IPS-18c (cell line): Measurements from ENCODE around the gene AXIN1.
"Not testable (repeated sequence)": the region's sequence is repeated elsewhere in the genome, so short reads cannot be mapped to it uniquely, and the experiment has no call there.

Experiments used
- H3K4me3 ChIP-seq: 2 replicates; pipeline ENCODE4 v1.7.0; 2013; ENCODE audit warnings: low read depth, mild to moderate bottlenecking, low read length, moderate library complexity; ENCODE audit not compliant: insufficient read depth
- H3K9me3 ChIP-seq: one replicate; pipeline ENCODE4 v1.6.1; 2013; ENCODE audit warnings: mild to moderate bottlenecking, low read length, moderate library complexity; ENCODE audit not compliant: control insufficient read depth, insufficient read depth

AXIN1 gene, protein sequence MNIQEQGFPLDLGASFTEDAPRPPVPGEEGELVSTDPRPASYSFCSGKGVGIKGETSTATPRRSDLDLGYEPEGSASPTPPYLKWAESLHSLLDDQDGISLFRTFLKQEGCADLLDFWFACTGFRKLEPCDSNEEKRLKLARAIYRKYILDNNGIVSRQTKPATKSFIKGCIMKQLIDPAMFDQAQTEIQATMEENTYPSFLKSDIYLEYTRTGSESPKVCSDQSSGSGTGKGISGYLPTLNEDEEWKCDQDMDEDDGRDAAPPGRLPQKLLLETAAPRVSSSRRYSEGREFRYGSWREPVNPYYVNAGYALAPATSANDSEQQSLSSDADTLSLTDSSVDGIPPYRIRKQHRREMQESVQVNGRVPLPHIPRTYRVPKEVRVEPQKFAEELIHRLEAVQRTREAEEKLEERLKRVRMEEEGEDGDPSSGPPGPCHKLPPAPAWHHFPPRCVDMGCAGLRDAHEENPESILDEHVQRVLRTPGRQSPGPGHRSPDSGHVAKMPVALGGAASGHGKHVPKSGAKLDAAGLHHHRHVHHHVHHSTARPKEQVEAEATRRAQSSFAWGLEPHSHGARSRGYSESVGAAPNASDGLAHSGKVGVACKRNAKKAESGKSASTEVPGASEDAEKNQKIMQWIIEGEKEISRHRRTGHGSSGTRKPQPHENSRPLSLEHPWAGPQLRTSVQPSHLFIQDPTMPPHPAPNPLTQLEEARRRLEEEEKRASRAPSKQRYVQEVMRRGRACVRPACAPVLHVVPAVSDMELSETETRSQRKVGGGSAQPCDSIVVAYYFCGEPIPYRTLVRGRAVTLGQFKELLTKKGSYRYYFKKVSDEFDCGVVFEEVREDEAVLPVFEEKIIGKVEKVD

DNA sequence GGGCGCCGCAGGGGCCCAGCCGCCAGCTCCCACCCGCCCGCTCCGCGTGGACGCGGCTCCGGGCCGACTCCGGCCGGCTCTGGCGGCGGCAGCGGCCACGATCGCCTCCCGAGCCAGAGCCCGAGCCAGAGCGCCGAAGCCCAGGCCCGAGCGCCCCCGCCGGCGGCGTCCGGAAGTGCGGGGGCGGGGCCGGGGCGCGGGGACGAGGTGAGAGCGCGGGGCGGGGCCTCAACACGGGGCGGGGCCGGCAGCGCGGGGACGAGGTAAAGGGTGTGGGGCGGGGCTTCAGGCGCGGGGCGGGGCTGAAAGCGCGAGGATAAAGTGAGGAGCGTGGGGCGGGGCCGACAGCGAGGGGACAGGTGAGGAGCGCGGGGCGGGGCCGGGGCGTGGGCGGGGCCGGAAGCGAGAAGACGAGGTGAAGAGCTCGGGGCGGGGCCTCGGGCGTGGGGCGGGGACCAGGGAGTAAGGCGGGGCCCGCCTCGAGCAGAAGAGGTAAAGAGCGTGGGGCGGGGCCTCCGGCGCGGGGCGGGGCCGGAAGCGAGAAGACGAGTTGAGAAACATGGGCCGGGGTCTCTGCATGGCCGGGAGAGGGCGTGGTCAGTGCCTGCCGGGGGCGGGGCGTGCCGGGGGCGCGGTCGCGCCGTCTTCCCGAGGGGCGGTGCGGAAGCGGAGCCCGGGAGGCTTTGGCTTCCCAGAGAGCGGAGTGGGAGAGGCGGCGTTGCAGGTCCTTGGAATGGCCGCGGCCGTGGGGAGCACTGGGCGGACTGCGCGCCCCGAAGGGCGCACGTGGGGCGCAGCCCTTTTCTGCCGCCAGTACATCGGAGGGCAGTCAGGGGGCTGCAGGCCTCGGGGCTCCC is at the start of gene AXIN1:
Gene AXIN1 (minus strand): TSS at position 177 of the 857 bp plus-strand sequence. CDS start 5,698 bp downstream, outside the sequence.
- H3K9me3 ChIP-seq, result no peaks in the 10 kb centered on the region
- peak within 1 kb of the TSS; percentile 69 for H3K4me3 ChIP-seq

DNA sequence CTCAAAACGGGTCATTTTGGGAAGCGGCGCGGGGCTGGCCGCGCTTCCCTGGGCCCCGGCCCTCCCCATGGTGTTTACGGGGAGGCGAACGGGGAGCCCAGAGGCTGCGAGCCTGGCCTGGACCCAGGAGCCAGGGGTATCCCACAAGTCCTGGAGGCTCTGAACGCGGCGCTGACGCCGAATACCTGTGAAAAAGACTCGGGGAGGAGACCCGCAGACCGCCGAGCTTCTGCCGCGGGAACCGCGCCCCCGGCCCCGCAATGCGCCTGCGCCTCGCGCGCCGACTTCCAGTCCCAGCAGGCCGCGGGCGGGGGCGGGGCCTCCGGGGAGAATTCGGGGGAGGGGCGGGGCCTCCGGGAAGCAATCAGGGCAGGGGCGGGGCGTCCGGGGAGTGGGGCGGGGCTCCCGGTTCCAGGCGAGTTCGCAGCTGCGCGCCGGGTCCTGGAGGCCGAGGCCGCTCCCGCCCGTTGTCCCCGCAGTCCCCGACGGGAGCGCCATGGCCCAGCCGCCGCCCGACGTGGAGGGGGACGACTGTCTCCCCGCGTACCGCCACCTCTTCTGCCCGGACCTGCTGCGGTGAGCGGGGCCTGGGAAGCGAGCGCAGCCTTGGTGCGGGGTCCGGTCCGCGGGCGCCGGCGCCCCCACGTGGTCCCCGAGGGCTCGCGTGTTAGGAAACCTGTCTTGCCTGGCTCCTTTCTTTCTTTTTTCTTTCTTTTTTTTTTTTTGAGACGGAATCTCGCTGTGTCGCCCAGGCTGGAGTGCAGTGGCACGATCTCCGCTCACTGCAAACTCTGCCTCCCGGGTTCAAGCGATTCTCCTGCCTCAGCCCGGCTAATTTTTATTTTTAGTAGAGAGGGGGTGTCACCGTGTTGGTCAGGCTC is 49.2 kb upstream of the AXIN1 start, which contains the start of gene DECR2:
Gene DECR2 (plus strand): TSS at position 418 of the 881 bp plus-strand sequence. CDS start 79 bp downstream, at position 497.
- H3K9me3 ChIP-seq, result no peaks in the 10 kb centered on the region
- H3K4me3 ChIP-seq, result peak within 1 kb of the TSS; percentile 85

DNA sequence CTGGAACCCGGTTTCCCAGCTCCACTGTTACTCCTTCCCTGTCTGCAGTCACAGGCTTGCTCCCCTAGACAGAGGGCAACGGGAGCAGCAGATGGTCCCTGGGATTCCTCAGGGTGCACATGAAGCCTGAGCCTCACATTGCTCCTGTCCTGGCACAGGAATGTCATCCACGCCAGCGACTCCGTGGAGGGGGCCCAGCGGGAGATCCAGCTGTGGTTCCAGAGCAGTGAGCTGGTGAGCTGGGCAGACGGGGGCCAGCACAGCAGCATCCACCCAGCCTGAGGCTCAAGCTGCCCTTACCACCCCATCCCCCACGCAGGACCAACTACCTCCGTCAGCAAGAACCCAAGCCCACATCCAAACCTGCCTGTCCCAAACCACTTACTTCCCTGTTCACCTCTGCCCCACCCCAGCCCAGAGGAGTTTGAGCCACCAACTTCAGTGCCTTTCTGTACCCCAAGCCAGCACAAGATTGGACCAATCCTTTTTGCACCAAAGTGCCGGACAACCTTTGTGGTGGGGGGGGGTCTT is 47.6 kb upstream of the AXIN1 start:
- Histone ChIP-seq H3K9me3 (no peaks in the 10 kb centered on the region), H3K4me3 (0 out of 2 replicates have a peak overlapping the region, but pooled peaks have one; percentile 9)

DNA sequence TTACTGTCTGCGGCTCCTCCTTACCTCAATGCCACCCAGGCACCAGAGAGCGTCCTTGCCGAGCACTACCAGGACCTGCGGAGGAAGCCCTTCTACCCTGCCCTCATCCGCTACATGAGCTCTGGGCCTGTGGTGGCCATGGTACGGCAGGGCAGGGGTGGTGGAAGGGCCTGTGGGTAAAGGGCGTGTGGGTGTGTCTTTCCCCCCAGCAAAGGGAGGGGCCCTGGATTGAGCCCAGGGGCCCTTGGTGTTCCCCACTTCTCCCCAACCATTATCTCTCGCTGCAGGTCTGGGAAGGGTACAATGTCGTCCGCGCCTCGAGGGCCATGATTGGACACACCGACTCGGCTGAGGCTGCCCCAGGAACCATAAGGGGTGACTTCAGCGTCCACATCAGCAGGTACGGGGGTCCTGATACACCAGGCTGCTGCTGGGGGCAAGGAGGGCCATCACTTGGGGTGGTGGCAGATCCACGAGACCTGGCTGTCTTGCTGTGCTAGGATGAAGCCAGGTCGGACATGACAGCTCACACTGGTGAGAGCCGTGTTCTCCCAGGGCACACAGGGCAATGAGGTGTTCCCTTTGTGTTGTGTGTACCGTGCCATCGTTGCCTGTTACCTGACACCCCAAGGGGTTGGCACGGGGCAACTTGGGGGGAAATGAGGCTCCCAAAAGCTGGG is 47.0 kb upstream of the AXIN1 start:
- Histone ChIP-seq H3K9me3 (no peaks in the 10 kb centered on the region), H3K4me3 (no peak overlapping the region)

DNA sequence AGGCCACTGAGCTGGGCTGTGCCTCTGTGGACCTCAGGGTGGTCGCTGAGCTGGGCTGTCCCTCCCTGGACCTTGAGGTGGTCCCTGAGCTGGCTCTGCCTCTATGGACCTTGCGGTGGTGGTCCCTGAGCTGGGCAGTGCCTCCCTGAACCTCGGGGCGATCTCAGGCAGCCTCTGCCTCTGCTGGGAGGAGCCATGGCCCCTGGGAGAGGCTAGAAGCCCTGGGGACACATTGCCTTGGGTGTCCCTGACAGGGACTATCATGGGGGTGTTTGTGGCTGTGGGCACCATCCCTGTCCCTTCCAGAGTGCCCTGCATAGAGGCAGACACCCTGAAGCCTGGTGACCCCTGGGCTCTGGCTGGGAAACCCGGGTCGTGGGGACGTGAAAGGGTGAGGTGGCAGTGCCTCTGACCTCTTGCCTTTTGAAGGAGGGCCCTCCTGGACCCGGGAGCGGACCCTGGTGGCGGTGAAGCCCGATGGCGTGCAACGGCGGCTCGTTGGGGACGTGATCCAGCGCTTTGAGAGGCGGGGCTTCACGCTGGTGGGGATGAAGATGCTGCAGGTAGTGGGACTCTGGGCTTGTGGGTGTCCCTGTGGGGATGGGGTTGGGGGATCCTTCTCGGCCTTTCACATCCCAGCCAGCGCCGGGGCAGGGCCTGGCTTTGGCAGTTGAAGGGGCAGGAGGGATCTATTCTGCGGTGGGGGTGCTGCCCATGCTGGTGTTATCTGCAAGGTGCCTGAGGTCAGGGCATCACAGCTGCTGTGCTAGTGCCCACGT is 46.2 kb upstream of the AXIN1 start:
- no peak overlapping the region; the same call in 1 of the 2 replicates for H3K4me3 ChIP-seq
- no peaks in the 10 kb centered on the region for H3K9me3 ChIP-seq

DNA sequence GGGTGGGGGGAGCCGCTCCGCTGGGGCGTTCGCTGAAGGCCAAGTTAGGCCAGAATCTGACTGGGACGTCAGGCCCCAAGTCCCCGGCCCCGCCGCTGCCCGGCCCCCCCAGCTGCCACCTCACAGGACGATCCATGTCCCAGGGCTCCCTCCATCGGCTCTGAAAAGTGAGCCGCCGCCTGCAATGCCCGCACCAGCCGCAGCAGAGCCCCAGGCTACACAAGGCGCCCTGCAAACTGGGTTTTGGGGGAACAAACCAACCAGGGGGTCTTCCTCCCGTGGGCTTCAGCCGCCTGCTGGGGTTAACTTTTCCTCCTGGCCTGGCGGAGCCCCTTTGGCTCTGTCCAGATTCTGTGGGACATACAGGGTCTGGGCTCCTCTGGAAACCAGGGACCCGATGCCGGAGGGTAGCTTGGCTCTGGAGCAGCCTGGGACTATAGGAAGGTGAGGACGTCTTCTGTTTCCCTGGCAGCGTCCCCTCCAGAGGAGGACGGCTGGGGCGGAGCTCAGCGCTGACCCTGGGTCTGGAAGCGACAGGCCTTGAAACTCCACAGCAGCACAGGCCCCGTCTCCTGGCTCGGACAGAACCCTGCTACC is 45.3 kb upstream of the AXIN1 start:
- peak overlapping the region; percentile 42 for H3K4me3 ChIP-seq

DNA sequence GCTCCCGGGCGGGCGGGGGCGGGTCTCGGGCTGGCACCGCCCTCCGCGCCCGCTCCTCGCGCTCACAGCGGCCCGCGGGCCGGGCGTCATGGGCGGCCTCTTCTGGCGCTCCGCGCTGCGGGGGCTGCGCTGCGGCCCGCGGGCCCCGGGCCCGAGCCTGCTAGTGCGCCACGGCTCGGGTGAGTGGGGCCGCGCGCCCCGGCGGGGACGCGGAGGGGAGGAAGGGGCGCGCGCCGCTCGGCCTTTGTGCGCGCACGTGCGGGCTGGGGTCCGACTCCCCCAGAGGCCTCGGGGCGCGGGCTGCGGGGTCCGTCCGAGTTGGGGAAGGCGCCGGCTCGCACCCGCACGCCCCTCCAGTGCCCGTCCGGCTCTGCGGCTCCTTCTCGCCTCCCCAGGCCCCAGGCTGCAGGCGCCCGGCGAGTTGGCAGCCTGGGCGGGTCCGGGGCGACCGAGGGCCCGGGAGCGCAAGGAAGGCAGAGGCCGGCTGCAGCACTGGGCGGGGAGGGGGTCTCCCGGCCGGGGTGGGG is 44.7 kb upstream of the AXIN1 start, which contains the start of gene NME4:
Gene NME4 (plus strand): TSS at position 65 of the 527 bp plus-strand sequence. CDS start 24 bp downstream, at position 89.
- Histone ChIP-seq H3K4me3 (peak within 1 kb of the TSS; percentile 71), H3K9me3 (peaks cover 2% of the 10 kb centered on the region)

More for the DNA sequence above, 45.3 kb upstream of the AXIN1 start:
- H3K9me3 ChIP-seq, result no peaks in the 10 kb centered on the region

DNA sequence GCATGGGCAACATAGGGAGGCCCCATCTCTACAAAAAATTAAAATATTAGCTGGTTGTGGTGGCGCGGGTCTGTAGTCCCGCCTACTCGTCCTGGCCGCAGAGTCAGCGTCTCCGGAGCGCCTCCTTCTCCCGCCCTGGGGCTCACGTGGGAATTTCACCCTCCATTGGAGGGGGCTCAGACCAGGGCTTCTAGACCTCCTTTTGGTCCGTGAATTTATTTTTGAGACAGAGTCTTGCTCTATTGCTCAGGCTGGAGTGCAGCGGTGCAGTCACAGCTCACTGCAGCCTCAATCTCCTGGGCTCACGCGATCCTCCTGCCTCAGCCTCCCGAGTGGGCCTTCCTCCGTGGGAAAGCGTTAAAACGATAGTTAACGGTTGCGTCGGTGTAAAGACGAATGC is 44.1 kb upstream of the AXIN1 start:
- peaks cover 4% of the 10 kb centered on the region for H3K9me3 ChIP-seq
- peak overlapping the region; percentile 31; the same call in 1 of the 2 replicates for H3K4me3 ChIP-seq

DNA sequence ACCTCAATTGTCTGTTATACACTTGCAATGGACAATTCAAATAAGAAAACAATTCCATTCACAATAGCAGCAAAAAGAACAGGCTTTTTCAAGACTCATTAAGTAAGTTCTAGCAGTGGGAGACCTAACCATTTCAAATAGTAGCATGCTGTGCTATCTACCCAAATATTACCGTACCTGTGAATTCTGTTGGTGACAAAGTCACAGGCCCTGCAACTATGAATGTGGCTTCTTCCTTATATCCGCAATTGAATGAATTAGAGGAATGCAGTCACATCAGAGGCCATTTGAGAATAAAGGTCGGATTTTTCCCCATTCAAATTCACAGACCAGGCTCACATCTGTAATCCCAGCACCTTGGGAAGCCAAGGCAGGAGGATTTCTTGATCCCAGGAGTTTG is 43.7 kb upstream of the AXIN1 start:
- Histone ChIP-seq H3K9me3 (peaks cover 4% of the 10 kb centered on the region), H3K4me3 (peak overlapping the region; percentile 31; the same call in 1 of the 2 replicates)

DNA sequence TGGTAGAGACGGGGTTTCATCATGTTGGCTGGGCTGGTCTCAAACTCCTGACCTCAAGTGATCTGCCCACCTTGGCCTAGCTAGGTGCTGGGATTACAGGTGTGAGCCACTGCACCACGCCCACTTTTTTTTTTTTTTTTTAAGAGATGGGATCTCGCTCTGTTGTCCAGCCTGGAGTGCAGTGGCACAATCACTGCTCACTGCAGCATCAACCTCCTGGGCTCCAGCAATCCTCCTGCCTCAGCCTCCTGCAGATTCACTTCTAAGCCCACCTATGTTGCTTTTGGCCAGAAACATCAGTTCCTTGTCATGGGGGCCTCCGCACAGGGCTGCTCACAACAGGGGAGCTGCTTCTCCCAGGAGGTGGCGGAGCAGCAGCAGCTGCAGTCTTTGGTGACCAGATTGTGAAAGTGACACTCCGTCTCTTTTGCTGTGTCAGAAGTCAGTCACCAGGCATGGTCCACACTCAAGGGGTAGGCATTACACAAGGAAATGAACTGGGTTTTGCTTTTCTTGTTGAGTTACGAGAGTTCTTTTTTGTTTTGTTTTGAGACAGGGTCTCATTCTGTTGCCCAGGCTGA is 40.0 kb upstream of the AXIN1 start:
- Histone ChIP-seq H3K4me3 (no peak overlapping the region), H3K9me3 (peaks cover 6% of the 10 kb centered on the region)

DNA sequence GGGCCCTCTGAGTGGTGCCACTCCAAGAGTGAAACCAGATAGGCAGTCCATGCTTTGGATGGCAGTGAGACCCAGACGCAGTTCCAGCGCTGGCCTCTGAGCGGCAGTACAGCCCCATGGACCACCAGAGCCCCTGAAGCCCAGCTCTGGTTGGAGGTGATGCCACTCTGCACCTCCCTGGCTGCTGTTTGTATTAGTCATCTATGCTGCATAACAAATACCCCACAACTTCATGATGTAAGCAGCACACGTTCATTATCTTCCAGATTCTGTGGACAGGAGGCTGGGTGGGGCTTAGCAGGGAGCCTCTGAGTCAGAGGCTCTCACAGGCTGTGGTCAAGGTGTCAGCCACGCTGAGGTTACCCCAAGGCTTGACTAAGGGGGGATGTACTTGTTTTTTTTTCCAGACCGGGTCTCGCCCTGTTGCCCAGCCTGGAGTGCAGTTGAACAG is 39.4 kb upstream of the AXIN1 start:
- H3K9me3 ChIP-seq, result peaks cover 6% of the 10 kb centered on the region

DNA sequence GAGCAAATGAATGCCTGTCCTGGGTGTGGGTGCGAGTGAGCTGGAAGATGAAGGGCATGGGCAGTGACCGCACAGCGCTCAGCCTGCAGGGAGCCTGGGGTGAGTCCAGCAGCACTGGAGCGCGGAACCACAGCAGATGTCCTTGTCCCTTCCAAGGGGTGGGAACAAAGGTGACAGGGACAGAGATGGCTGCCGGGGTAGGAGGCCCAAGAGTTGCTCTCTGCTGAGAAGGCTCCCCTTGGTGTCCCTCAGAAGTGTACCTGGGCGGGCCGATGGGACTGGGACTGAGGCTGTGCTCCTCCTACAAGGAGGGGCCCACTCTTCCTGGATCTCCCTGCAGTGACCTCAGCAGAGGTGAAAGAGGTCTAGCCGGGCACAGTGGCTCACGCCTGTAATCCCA is 36.8 kb upstream of the AXIN1 start:
- Histone ChIP-seq H3K9me3 (peaks cover 6% of the 10 kb centered on the region), H3K4me3 (no peak overlapping the region)

More for the DNA sequence above, 39.4 kb upstream of the AXIN1 start:
- H3K4me3 ChIP-seq, result no peak overlapping the region

DNA sequence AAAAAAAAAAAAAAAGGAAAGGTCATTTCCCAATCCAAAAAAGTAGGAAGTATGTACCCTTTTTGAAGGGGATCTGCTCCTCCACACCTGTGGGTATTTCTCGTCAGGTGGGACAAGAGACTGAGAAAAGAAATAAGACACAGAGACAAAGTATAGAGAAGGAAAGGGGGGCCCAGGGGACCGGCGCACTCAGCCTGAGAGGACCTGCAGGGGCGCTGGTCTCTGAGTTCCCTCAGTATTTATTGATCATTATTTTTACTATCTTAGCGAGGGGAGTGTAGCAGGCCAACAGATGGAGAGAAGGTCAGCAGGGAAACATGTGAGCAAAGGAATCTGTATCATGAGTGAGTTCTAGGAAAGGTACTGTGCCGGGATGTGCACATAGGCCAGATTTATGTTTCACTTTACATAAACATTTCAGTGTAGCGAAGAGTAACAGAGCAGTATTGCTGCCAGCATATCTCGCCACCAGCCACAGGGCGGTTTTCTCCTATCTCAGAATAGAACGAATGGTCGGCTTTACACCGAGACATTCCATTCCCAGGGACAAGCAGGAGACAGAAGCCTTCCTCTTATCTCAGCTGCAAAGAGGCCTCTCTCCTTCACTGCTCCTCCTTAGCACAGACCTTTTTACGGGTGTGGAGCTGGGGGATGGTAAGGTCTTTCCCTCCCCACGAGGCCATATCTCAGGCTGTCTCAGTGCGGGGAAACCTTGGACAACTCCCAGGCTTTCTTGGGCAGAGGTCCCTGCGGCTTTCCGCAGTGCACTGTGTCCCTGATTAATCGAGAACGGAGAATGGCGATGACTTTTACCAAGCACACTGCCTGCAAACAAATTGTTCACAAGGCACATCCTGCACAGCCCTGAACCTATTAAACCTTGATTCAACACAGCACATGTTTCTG is 35.5 kb upstream of the AXIN1 start:
- H3K4me3 ChIP-seq, H3K9me3 ChIP-seq: not testable (repeated sequence)
